K562 (cell line): ENCODE measurements around the gene SDC1. TPM values are rescaled to one million over a fixed set of nuclear protein-coding genes. Genes with fewer than 3 reads are reported as not detected.

ENCODE experiments used
- CBFB ChIP-seq: sonication (generic); formaldehyde crosslinking; IDR thresholded peaks from 2 replicates; pipeline ENCODE4 v1.4.0; 2020; ENCODE audit warnings: mild to moderate bottlenecking, missing genetic modification reagents
- CCNT2 ChIP-seq: IDR thresholded peaks from 2 replicates; pipeline ENCODE4 v1.6.1; 2011; ENCODE audit warnings: borderline replicate concordance, low read depth, mild to moderate bottlenecking, moderate library complexity, mixed read lengths, low read length; ENCODE audit not compliant: insufficient read length; ENCODE audit errors: extremely low read depth
- ESRRB ChIP-seq: fragments of 250-450 bp; sonication (Bioruptor Pico); IDR thresholded peaks from 2 replicates; pipeline ENCODE4 v1.5.0; 2020; ENCODE audit warnings: mild to moderate bottlenecking, moderate library complexity, borderline replicate concordance
- HMG20B ChIP-seq: fragments of 250-450 bp; sonication (Bioruptor Pico); IDR thresholded peaks from 2 replicates; pipeline ENCODE4 v1.5.0; 2021; ENCODE audit warnings: mild to moderate bottlenecking
- L3MBTL2 ChIP-seq: fragments of 450-650 bp; IDR thresholded peaks from 2 replicates; pipeline ENCODE4 v1.6.1; 2016; ENCODE audit warnings: mild to moderate bottlenecking, moderate library complexity
- MIER1 ChIP-seq: fragments of 450-650 bp; IDR thresholded peaks from 2 replicates; pipeline ENCODE4 v1.6.1; 2016; ENCODE audit warnings: antibody characterized with exemption, mild to moderate bottlenecking, low read depth
- MTF1 ChIP-seq: fragments of 250-450 bp; sonication (Bioruptor Pico); IDR thresholded peaks from 2 replicates; pipeline ENCODE4 v1.9.0; 2021; ENCODE audit warnings: moderate library complexity, mild to moderate bottlenecking, inconsistent platforms, borderline replicate concordance
- NEUROD1 ChIP-seq: fragments of 150-350 bp; IDR thresholded peaks from 2 replicates; pipeline ENCODE4 v1.6.1; 2014; ENCODE audit warnings: borderline replicate concordance, low read length, low read depth; ENCODE audit not compliant: partially characterized antibody
- NR4A1 ChIP-seq, 2 experiments: fragments of 250-450 bp in 1 of 2; fragments of 450-650 bp in 1 of 2; sonication (Bioruptor Pico) in 1 of 2; IDR thresholded peaks; 2 replicates each; pipeline versions ENCODE4 v1.4.0 to v1.6.1; 2016 to 2020; ENCODE audit warnings: mild to moderate bottlenecking in 2 of 2, missing compliant biosample characterization in 1 of 2, missing genetic modification characterization in 1 of 2, moderate library complexity in 1 of 2
- SRSF3 ChIP-seq: fragments of 200-400 bp; formaldehyde crosslinking; IDR thresholded peaks from 2 replicates; pipeline ENCODE4 v1.6.1; 2016; ENCODE audit warnings: mild to moderate bottlenecking, low read length, moderate library complexity; ENCODE audit not compliant: insufficient read depth
- TRIM24 ChIP-seq, 2 experiments: fragments of 450-650 bp; IDR thresholded peaks; 2 replicates each; pipeline ENCODE4 v1.6.1; 2016
- TRIM25 ChIP-seq: fragments of 450-650 bp; IDR thresholded peaks from 2 replicates; pipeline ENCODE4 v1.7.0; 2016; ENCODE audit warnings: borderline replicate concordance
- ZBTB49 ChIP-seq: sonication (generic); formaldehyde crosslinking; IDR thresholded peaks from 2 replicates; pipeline ENCODE4 v1.8.0; 2022; ENCODE audit warnings: missing genetic modification reagents, mild to moderate bottlenecking, borderline replicate concordance
- ZEB2 ChIP-seq: fragments of 450-650 bp; IDR thresholded peaks from 2 replicates; pipeline ENCODE4 v1.6.1; 2016
- ZNF224 ChIP-seq: sonication (generic); formaldehyde crosslinking; IDR thresholded peaks from 2 replicates; pipeline ENCODE4 v1.8.0; 2022; ENCODE audit warnings: mild to moderate bottlenecking, missing genetic modification reagents
- ZNF280A ChIP-seq: fragments of 450-650 bp; IDR thresholded peaks from 2 replicates; pipeline ENCODE4 v1.6.1; 2018; ENCODE audit warnings: mild to moderate bottlenecking, low read depth; ENCODE audit not compliant: partially characterized antibody
- ZNF311 ChIP-seq: fragments of 250-450 bp; sonication (Bioruptor Pico); IDR thresholded peaks from 2 replicates; pipeline ENCODE4 v1.4.0; 2020; ENCODE audit warnings: mild to moderate bottlenecking, moderate library complexity
- ZNF41 ChIP-seq: fragments of 250-450 bp; sonication (Bioruptor Pico); conservative IDR thresholded peaks from 2 replicates; pipeline ENCODE4 v1.4.0; 2020; ENCODE audit warnings: mild to moderate bottlenecking
- ZNF449 ChIP-seq: fragments of 250-450 bp; sonication (Bioruptor Pico); IDR thresholded peaks from 2 replicates; pipeline ENCODE4 v1.8.0; 2022; ENCODE audit warnings: moderate library complexity, mild to moderate bottlenecking, inconsistent platforms
- ZNF561 ChIP-seq: fragments of 450-650 bp; formaldehyde crosslinking; conservative IDR thresholded peaks from 2 replicates; pipeline ENCODE4 v1.4.0; 2020; ENCODE audit warnings: mild to moderate bottlenecking, moderate library complexity
- ZNF75A ChIP-seq: fragments of 450-650 bp; formaldehyde crosslinking; IDR thresholded peaks from 2 replicates; pipeline ENCODE4 v1.4.0; 2020; ENCODE audit warnings: mild to moderate bottlenecking
- polyA plus RNA-seq, 8 experiments: library from polyadenylated mRNA; depleted of rRNA in 4 of 8; stranded (reverse) in 5 of 8; unstranded in 3 of 8; fragments of >200 nt; fragmentation: Nextera tagmentation in 2 of 8; fragmentation: Illumina TruSeq in 1 of 8; extraction: Ambion mirVana in 2 of 8; extraction: Trizol in 1 of 8; gene quantifications; 2 replicates each; pipeline versions ENCODE4 v1.2.1 to v1.2.3, GENCODE V29; 2011 to 2014; ENCODE audit warnings: inconsistent platforms in 1 of 8, missing spikeins in 1 of 8
- total RNA-seq, 7 experiments: library from RNA; depleted of rRNA in 6 of 7; stranded (reverse); fragments of >200 nt in 6 of 7; fragmentation: Illumina TruSeq in 2 of 7; extraction: Trizol in 2 of 7; gene quantifications; 2 replicates each; pipeline versions ENCODE4 v1.2.1 to v1.2.3, GENCODE V29; 2011 to 2021; ENCODE audit warnings: low replicate concordance in 1 of 7

Gene SDC1
- total and polyA plus RNA-seq, 9 of the 15 experiments (the other 6 are each of a cell fraction or from before 2014, with no cell fraction given): 0.06 to 2.7 (median 0.49) TPM

- TF ChIP-seq ZNF449 (CRISPR knock-in tag) (peak; percentile 70; the same call in 1 of the 2 replicates), MTF1 (CRISPR knock-in tag) (no peak), MIER1 (no peak), L3MBTL2 (peak; percentile 83), CCNT2 (no peak), ZBTB49 (CRISPR knock-in tag) (no peak), ZNF561 (CRISPR knock-in tag) (no peak), CBFB (CRISPR knock-in tag) (no peak), TRIM24 (IDR thresholded peaks at IDR 0.05) (no peak), HMG20B (no peak), TRIM25 (no peak), ESRRB (no peak), ZNF311 (CRISPR knock-in tag) (no peak), SRSF3 (no peak), ZNF75A (CRISPR knock-in tag) (no peak), ZEB2 (no peak), ZNF41 (CRISPR knock-in tag) (0 out of 2 replicates have a peak, but pooled peaks have one; percentile 41), NR4A1 (CRISPR knock-in tag; IDR thresholded peaks at IDR 0.05) (no peak), NR4A1 (tag; IDR thresholded peaks at IDR 0.05) (no peak), NEUROD1 (no peak), ZNF280A (no peak), ZNF224 (CRISPR knock-in tag) (no peak)
Measured at GRCh38 chr2:20186078-20186854, 38.7 kb downstream of the SDC1 start (continued).
